GM18517 (cell line): ENCODE data around the gene PRKCE.

ENCODE experiments used
- ATAC-seq: cut with Tn5 transposase; IDR thresholded peaks from one replicate; pipeline ENCODE4 v1.9.1; 2021; ENCODE audit warnings: mild to moderate bottlenecking, moderate library complexity; ENCODE audit not compliant: unreplicated experiment

The PRKCE gene

DNA sequence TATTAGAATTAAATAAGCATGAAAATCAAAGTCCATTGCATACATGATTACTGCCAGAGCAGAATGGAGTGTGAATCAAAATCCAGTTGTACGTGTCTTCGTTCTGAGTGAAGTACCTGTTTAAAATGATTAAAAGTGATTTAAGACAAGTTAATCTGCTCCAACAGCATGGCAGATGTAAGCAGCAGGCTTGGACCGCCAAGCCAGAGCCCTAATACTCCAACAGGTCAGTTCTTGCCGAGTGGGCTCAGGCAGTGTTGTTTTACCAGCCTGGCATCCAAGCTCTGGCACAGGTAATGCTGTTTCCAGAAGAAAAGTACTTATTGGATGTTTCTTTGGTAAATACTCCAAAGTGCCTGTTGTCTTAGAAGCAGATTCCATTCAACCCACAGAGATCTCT lies 474.3 kb downstream of the PRKCE start:
- no peak for ATAC-seq

DNA sequence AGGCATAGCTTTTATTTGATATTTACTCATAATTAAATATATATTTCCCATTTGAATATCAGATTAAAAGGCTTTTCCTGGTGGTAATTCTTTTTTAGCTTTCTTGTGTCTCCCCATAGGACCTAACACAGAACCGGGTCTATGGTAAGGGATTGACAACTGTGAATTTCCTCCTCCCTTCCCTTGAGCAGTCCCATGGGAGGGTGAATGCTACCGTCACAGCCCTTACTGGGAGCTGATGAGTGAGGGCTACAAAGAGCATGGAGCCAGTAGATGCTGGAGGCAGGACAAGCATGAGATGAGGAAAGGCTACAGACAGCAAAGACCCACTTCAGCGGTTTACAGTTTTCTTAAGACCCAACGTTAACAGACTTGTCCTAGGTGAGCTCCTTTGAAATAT lies 475.1 kb downstream of the PRKCE start:
- ATAC-seq, result no peak

DNA sequence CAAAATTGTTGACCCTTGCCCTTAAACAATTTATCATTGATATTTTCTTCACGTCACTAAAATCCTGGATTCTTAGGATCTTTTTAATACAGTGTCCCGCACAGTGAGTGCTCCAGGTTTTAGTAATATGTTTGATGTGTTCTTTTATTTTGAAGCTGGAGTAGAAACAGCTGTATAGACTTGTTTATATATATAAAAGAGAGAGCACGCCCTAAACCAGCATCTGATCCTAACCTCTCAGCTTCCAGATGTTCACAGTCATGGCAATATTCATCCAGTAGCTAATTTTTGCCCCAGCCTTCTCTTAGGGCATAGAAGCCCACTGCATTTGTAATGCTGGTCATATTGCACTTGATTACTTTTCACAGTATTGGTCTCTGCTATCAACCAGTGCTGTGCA lies 475.7 kb downstream of the PRKCE start:
- ATAC-seq, result no peak

DNA sequence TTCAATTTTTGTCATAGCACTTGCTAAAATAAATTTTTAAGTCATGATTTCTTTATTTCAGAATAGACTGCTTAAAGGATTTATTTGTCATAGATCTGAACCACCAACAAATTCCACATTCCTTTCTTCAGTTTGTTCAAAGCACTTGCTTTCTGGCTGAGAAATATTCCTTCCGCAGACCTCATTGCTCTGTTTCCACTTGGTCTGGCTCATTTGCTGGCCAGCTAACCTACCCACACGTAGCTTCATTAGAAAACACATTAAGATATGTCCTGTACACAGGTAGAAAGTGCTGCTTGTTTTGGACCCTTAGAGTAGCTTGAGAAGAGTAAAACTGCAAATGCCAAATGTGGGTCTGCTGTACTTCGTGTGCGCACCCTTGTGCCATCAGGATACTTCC lies 479.0 kb downstream of the PRKCE start:
- ATAC-seq, result no peak

DNA sequence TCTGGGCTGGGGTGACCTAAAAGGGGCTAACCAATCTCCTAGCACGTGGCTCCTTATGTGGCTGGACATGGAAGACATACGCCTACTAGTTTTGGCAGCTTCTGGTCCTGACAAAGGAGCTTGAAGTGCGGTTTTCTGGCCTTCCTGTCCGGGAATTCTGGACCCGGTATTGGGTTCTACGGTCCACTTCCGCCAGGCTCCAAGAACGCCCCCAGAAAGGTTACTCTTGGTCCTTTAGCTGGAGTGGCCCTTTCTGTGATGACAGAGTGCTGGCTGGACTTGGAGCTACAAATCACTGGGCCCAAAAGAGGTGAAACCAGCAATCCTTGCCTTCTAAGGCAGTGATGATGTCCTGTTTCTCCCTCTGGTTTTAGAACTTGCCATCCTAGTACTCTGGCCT lies 481.5 kb downstream of the PRKCE start:
- no peak for ATAC-seq

DNA sequence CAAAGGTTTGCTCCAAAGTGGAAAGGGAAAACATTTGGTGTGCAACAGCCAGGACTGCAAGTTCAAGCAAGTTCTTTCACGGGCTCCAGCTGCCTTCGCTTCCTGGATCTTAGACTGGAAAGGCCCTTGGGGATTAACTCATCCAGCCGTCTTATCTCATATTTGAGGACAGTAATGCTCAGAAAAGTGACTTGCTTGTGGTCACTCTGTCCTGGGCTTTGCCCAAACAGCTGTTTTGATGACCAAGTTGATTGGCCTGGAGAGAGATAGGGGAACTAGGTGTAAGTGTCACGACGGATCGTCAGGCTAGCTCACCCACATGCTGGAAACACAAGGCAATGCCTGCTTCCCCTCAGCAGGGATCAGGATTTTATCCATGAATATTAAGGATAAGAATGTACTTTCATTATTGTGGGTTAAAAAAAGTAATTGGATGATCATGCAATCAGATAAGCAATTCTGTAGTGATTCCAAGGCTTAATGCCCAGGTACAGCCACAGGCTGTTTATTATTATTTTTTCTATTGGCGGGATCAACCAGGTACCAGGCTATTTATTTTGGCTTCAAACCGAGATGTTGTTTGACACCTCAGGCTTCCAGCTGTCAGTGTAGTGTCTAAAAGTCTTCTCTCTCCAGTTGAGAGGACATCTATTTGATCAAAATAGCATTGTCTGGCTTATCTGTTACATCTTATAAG lies 483.2 kb downstream of the PRKCE start:
- ATAC-seq, result no peak

DNA sequence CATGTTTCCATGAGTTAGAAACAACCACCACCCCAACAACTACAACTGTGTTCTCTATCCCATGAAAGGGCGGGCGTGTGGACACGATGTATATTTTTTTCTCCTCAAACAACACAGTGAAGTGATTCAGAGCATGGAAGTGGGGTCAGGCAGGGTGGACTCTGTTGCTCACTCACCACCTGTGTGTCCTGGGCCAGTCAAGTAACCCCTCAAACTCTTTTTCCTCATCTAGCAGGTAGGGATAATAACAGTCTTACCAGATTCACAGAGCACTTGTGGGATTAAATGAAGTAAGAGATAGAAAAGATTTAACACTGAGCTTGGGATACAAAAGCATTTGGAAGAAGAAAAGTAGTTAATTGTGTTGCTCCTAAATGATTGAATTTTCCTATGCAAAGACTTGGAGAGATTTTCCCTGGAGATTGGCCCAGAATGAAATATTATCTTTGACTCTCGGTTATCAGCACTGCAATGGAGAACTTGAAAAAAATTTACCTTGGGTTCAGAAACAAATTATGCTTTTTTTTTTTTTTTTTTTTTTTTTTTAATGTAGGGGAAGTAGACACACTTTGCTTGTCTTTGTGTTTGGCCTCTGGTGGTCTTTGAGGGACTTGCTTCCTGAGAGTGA lies 483.9 kb downstream of the PRKCE start:
- ATAC-seq, result no peak

DNA sequence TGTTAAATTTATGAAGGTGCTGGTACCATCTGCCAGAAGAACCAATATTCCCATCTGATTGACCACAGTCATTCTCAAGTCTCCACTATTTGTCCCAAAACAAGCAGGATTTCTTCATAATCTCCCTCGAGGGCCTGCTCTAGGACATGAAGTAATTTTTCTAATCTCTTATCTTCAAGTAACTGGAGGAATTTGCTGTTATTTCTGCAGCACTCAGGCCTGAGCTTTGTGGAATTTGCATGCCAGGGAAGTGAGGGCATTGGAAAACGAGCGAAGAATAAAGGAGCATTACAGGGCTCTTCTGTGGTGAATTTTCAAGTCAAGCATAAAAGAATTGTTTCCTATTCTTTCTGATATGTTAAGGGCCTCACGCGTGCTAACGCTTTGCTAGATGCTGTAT lies 484.5 kb downstream of the PRKCE start:
- no peak for ATAC-seq

DNA sequence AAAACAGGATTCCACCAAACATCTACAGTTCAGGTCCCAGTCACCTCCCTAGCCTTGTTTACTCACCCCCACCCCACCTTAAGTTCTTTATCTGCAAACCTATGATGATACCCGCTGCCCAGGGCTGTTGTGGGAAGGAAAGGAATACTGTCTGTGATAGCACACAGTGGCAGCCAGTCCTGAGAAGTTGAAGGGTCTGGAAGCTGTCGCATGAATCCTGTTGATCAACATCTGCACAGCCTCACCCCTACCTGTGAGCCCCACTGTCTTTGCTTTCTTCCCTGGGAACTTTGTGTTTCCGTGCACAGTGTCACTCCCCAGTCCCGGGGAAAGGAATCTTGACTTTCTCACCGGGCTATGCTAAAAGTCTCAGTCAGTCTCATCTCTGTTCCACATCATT lies 485.0 kb downstream of the PRKCE start:
- no peak for ATAC-seq

DNA sequence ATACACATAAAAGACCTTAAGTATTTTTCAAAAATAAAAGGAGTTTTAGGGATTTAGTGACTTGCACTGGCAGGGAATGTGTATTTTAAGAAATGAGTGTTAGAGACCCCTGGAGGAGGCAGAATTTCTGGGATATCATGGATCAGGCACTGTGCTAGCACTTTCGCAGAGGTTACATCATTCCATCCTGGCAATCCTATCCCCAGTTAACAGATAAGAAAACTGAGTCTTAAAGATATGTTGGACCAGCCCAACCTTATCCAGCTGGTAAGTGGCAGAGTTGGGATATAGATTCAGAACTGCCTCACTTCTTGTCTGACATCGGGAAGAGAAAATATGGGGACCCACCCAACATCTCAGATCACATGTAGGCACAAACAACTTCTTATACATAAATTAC lies 485.5 kb downstream of the PRKCE start:
- ATAC-seq, result no peak

DNA sequence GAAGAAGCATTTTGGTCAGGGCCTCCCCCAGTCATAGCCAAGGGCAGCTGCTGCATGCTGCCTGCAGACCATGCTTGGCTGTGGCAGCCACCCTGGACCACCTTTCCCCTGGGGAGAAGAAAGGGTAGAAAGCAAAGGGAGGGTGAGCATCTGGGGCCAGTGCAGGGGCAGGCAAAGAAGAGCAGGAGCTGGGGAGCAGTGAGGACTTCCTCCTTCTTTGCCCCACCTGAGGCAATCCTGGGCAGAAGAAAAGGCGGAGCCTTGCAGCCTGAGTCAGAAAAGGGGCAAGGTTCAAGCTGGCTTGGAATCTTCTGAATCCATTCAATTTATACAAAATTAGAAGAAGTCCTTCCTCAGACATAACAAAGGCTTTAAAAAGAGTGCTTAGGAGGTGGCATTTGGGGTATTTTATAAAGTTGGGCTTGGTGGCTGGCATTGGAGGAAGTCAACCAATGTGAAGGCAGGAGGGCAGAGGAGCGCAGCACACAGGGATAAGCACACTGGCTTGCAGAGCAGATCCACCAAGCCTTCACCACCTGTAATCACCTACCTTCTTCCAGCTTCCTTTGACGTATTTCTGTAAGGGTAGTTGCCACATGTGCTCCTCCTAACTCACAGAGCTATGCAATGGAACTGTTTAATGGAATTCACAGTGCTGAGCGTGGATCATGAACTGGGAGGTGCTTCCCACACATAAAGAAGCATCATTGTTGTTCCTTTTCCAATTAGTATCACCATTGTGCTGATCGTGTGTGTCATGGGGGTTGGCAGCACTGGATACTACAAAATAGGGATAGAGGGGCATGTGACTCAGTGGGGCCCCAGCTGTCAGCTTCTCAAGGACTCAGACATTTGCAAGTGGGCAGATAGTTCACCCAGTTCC lies 491.3 kb downstream of the PRKCE start:
- ATAC-seq, result no peak

DNA sequence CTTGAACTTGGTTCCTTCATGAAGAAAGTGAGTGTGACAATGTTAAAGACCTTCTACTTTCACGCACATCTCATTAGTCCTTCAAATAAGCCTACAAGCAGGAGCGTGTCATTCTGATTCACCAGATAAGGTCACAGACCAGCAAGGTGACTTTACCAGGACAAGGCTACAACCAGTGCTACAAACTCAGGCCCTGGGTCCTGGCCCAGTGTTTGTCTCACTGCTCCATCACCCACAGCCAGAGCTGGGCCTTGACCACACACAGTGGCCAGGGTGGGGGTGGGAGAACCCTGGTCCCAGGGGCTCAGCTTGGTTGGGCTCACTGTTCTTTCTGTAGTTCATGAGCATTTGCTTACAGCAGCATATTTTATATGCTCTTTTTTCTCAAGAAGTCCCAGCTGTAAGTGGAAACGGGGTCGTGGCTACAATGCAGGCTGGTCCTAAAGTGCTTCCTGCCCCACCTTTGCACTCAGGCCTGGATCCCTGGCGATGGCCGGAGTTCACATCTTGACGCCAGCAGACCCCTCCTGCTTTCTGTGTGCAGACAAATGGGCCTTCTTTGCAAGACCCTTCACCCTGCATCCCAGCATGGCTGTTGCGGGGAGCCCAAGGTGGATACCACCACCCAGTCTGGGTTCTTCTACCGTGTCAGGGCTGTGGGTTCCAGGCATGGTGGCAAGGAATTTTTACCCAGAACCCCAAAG lies 492.1 kb downstream of the PRKCE start:
- ATAC-seq, result no peak

DNA sequence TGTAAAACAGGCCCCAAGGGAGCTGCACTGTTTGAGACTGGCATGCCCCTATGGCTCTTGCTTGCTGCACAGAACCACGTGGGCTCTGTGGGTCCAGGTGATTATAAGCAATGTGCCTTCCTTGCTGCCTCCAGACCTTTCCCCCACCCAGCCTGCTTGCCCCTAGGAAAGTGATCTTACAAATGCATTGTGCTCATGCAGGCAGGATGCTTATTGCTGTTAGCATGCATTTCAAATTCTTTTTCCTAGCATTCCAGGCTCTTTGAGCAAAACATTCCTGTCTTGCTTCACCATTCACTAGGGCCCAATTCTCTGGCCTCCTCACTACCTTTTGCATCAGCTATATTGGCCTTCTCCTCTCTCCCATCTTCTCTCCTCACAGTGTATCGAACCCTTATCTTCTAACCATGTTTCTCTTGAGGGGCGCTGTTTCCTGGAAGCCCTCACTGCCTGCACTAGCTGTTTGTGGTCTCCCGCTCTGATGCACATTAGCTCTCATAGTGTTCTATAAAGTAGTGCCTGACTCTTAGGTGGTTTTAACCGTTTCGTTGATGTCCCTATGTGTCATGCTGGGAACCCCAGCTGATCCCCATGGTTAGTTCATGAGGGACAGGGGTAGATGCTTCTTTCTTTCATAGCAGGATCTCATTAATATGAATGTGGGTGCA lies 492.8 kb downstream of the PRKCE start:
- no peak for ATAC-seq

DNA sequence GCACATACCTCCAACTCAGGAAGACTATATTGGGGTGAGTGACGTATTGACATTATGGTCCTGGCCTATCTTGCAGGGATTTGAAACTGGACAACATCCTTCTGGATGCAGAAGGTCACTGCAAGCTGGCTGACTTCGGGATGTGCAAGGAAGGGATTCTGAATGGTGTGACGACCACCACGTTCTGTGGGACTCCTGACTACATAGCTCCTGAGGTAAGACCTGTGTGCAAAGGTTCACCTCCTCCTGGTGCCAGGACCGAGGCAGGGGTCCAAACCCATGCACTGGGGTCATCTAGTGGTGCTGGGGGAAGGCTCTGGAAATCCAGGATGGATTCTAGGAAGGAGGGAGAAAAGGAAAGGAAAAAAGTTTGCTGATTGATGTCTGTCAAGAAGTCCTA lies 493.5 kb downstream of the PRKCE start:
- no peak for ATAC-seq

DNA sequence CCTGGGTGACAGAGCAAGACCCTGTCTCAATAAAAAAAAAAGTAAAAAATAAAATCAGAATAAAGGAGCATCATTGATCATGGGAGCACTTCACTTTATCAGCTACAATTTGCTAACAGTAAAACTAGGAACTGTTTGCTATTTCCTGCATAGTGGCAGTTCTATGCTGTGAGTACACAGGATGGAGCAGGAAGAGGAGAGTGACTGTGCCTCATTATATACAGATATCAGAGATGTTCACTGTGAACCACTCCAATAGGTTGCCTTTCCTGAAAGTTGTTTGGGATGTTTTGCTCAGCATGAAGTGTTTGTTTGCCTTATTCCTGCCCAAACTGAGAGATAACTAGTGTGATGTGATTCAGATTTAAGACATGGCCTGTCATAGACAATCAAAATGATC lies 494.4 kb downstream of the PRKCE start:
- ATAC-seq, result no peak

DNA sequence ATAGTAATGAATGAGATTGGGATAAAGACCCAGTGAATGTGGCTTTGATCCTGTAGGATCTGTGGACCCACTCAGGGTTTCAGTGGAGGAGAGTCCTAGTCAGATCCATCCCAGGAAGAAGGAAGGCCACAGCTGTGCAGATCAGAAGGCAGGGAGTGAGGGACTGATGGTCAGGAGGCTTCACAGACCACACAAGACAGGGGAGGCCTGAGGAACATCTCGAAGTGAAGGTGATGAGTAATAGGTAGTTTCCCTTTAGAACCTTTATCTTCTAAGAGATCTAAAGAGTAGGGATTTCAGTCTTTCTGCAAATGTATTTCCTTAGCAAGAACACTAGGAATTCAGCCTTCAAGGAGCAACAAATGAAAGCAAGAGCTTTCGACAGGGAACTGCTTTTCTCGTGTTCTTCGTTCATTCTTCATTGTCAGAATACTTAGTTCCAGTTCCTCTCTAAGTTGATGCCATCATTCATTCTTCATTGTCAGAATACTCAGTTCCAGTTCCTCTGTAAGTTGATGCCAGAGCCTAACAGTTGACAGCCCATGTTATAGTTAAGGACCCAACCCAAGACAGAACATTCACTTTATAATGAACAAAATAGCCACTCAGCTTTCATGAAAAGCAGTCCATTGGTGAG lies 495.5 kb downstream of the PRKCE start:
- no peak for ATAC-seq

DNA sequence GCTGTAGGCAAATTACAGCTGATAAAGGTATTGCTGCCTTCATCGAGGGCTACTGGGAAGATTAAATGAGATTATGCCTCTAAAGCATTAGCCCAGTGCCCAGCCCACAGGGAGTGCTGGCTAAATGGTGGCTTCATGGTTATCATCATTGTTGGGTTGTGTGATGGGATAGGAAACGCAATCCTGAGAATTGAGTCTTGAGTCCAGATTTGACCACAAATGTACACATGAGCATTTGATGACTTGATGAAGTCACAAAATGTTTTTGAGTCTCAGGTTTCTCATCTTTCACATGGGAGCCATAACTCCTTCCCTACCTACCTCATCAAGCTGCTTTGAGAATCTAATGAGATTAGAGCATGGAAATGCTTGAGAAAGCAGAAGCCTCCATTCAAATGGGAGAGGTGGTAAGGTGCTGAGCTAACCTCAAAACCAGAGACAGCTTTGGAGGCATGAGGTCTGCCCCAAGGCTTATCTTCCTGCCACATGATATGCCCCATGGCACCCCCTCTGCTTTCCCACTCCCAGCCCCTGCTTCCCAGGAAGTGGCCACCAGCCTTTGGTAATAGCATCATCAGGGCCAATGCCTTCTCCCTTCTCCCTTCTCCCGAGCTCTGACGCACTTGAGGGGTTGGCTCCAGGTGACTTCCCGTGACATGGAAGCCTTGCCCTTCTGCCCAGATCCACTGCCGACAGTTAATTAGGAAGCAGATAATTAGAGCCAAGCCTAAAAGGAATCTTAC lies 496.3 kb downstream of the PRKCE start:
- ATAC-seq, result no peak

DNA sequence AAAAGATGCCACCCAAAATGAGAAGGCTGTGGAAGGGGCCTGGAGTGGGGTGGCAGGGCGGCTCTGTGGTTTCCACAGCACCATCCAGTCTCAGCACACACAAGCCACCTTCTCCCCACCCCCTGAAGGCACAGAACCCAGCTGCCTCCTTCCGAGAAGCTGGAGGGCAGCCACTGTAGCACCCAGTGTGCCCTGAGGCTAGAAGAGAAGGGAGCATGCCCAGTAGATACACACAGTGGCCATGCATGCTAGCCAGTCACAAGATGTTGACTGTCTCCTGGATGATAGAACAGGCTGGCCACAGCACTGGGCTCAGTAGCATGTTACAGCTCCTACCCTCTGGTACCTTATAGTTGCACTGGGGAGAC lies 496.9 kb downstream of the PRKCE start:
- no peak for ATAC-seq

DNA sequence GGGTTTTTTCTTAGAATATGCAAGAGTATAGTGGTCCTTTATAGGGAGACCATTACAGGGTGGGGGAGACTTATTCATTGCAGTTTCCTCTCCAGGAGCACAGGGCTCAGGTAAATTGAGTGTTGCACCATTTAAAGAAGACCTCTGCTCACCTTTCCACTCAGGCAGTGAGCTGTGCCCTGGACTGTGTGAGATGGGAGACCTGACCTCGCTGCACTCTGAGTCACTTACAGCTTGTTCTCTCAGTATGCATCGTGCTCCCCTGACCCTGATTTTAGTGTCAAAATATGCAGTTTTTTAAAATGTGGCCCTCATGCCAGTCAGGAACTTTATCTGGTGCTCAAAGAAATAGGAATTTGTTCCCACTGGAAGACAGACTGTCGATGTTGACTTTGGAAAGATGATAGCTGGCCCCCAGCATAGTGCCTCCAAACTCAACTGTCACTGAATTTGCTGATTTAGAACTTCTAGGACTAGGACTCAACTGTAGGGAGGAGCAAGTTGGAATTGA lies 499.0 kb downstream of the PRKCE start:
- ATAC-seq, result no peak

DNA sequence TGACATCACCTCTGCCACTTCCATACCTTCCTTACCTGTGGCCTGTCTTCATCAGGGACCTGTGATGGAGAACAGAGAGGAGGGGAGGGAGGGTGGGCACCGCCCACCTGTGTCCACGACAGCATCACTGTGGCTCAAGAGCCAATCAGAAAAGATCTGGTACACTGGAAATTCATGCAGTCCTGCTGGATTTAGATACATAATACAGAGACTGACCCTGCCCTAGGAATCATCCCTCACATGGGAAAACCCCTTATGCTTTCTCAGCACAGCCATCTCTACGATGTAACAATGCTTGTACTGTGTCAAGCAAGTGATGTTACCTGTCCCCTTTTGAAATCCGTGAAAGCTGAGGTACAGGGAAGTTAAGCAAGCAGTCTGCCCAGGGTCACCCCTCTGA lies 500.1 kb downstream of the PRKCE start:
- ATAC-seq, result no peak
